ENCODE data around the gene CYBA.
A peak's percentile ranks its signal among the peaks of the same experiment; 100 is the strongest.

The CYBA gene

DNA sequence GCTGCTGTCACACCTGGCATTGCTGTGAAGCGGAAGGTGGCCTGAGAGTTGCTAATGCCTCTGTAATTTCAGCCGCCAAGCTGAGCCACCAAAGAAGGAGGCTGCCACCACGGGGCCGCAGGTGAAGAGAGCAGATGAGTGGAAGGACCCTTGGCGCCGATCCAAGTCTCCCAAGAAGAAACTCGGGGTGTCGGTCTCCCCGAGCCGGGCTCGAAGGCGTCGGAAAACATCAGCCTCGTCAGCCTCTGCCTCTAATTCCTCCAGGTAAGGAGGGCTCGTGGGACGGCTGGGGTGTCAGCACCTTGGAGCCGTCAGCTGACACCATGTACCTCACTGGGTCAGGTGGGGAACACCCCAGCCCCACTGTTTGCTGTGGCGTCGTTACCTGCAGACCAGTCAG, 28.7 kb downstream of the CYBA start:
- in situ Hi-C loops (cut with HindIII; ENCODE audit: low sequenced_read_pairs), result no loop called here
- H3K4me3 ChIP-seq (ENCODE audit: low read depth, low read length), result no peak overlapping the region
- DNase-seq (ENCODE audit: low read depth), result no peak
- TF ChIP-seq, protein P1, sequence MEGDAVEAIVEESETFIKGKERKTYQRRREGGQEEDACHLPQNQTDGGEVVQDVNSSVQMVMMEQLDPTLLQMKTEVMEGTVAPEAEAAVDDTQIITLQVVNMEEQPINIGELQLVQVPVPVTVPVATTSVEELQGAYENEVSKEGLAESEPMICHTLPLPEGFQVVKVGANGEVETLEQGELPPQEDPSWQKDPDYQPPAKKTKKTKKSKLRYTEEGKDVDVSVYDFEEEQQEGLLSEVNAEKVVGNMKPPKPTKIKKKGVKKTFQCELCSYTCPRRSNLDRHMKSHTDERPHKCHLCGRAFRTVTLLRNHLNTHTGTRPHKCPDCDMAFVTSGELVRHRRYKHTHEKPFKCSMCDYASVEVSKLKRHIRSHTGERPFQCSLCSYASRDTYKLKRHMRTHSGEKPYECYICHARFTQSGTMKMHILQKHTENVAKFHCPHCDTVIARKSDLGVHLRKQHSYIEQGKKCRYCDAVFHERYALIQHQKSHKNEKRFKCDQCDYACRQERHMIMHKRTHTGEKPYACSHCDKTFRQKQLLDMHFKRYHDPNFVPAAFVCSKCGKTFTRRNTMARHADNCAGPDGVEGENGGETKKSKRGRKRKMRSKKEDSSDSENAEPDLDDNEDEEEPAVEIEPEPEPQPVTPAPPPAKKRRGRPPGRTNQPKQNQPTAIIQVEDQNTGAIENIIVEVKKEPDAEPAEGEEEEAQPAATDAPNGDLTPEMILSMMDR (IDR thresholded peaks at IDR 0.05; ENCODE audit: low read depth, low read length, missing control alignments), result no peak

DNA sequence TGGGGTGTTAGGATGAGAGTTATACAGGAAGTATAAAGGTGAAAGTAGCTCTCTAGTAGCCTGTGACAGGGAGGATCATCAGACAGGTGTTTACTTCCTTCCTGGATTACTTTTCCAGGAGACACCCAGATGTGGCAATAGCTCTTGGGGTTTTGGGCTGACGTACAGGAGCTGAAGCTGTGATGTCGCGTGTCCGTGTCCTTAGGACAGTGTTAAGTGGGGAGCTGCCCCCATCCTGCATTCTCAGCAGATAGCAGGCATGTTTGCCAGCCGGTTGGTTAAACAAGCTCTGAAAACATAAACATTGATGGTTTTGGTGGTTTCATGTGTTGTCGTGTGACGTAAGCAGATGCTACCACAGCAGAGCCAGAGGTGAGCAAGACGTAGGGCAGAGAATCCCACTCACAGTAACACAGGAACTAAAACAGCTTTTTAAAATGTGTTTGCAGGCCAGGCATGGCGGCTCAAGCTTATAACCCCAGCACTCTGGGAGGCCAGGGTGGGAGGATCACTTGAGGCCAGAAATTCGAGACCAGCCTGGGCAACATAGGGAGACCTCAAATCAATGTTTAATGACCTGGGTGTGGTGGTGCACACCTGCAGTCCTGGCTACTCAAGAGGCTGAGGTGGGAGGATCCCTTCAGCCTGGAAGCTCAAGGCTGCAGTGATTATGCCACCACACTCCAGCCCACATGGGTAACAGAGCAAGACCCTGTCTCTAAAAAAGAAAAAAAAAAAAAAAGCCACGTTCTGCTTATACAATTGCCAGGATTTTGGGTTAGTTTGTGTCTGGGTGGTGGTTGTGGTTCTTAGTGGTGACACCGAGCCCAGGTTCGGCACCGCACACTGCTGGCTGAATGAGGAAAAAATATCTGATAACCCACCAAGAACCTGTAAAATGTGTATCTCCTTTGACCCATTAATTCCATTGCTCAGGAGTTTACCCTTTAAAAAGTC, 30.7 kb downstream of the CYBA start:
- TF ChIP-seq, protein P1 (IDR thresholded peaks at IDR 0.05; ENCODE audit: low read depth, low read length, missing control alignments), result no peak
- no peak overlapping the region for H3K4me3 ChIP-seq (ENCODE audit: low read depth, low read length)
- in situ Hi-C loops (cut with HindIII; ENCODE audit: low sequenced_read_pairs), result no loop called here

DNA sequence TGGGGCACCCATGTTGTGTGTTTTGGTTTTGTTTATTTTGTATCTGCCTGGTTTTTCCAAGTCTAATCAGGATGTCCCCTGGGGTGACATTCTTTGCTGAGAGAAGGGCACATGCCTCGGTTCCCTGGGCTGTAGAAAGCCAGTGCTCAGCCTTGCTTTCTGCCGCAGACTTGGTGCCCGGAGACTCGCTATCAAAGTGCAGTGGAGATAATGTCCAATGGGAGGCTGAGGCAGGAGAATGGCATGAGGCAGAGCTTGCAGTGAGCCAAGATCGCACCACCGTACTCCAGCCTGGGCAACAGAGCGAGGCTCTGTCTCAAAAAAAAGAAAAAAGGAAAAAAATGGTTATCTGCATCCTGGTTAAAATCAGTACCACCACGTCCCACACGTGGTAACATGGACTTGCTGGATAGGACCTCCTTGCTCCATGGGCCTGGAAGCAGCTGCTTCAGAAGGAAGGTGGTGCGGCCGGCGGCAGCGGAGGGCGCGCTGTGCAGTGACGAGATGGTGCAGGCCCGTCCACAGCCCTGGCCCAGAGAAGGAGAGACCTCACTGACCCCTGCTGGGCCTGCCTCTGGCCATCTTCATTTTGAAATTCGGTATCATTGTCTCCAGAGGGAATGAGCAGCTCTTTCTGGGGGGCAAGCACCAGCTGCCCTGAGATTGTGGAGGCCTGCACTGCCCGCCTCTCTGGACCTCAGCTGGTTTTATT, 31.7 kb downstream of the CYBA start:
- TF ChIP-seq, protein P1 (IDR thresholded peaks at IDR 0.05; ENCODE audit: low read depth, low read length, missing control alignments), result no peak

More for the DNA sequence above, 30.7 kb downstream of the CYBA start:
- DNase-seq (ENCODE audit: low read depth), result peak; percentile 27

DNA sequence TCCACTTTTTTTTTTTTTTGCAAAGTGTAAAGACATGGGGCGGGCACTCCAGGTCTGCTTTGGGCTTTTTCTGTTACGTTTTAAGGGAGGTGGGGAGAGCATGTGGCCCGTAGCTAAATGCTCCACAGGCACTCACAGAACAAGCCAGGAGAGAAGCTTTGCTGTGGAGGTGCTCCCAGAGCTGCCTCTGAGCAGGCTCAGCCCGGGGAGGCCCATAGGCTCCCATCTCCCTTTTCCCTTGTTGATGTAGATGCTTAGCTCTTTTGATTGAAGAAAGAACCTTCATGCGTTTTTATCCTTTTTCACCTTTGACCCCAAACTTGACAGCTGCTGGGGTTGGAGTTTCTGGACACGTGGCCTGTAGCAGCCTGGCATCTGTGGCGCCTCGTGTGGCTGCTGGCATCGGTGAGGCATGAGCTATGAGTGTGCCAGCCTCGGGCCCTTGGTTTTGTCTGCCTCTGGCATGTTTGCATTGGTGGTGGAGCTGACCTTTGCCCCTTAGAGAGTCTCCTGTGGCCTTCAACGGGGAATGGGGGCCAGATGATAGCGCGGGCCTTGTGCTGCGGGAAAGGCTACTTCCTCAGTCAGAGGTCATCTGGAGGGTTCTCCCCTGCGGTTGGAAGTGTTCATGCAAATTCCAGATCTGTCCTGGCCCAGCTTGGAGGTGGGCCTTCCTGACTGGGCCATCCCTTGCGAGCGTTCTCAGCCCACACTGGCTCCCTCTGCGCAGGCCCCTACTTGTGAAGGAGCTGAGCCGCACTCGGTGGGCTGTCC, 32.5 kb downstream of the CYBA start:
- in situ Hi-C loops (cut with HindIII; ENCODE audit: low sequenced_read_pairs), result no loop called here
- TF ChIP-seq, protein P1 (IDR thresholded peaks at IDR 0.05; ENCODE audit: low read depth, low read length, missing control alignments), result no peak
- DNase-seq (ENCODE audit: low read depth), result no peak
- no peak overlapping the region for H3K4me3 ChIP-seq (ENCODE audit: low read depth, low read length)

More for the DNA sequence above, 31.7 kb downstream of the CYBA start:
- DNase-seq (ENCODE audit: low read depth), result no peak
- H3K4me3 ChIP-seq (ENCODE audit: low read depth, low read length), result no peak overlapping the region
- in situ Hi-C loops (cut with HindIII; ENCODE audit: low sequenced_read_pairs), result no loop called here

DNA sequence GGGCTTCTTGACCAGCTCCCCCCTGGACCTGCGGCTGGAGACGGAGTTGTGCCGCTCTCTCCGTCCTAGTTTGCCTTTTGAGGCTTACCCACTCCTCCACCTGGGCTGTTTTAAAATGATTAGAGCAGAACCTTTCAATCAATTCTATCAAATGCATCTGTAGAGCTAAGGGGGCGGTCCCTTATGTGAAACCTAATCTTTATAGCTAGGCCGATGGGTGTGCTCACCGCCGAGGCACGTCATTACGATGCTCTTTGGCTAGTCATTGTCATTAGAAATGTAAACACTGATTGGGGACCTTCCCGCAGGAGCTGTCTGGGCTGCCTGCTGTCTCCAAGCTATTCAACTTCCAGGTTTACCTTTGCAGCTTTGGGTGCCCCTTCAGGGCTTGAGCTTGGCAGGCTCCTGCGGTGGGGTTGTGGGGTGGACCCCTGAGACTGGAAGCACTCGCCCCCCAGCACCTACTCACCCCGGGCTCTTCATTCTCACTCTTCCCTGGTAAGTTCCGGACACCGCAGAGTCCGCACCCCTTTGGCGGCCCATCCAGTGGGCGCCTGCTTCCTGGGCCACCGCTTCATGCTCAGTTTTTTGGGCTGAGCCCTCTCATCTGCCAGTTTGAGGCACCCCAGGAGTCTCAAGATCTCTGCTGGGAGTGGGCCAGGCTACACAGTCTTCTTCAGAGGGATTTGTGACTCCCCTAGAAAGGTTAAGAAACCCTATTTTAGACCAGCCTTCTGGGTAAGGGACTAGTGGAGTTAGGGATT, 33.4 kb downstream of the CYBA start:
- no peak overlapping the region for H3K4me3 ChIP-seq (ENCODE audit: low read depth, low read length)
- in situ Hi-C loops (cut with HindIII; ENCODE audit: low sequenced_read_pairs), result no loop called here
- no peak for DNase-seq (ENCODE audit: low read depth)
- TF ChIP-seq, protein P1 (IDR thresholded peaks at IDR 0.05; ENCODE audit: low read depth, low read length, missing control alignments), result no peak
